T-cell (primary cell): ENCODE results near the gene RNF130. TPM values are rescaled to one million over a fixed set of nuclear protein-coding genes. Genes with fewer than 3 reads are reported as not detected.
A peak's percentile ranks its signal among the peaks of the same experiment; 100 is the strongest.

ENCODE experiments used
- ATAC-seq, 4 experiments: fragments of 200-7000 bp in 3 of 4; fragments of 150-1000 bp in 1 of 4; cut with Tn5 transposase; replicated peaks in 1 of 4; 1 replicate in 3 of 4; 2 replicates in 1 of 4; pipeline ENCODE4 v1.10.0; 2021; ENCODE audit warnings: moderate library complexity in 3 of 4, mild to moderate bottlenecking in 2 of 4, moderate number of reproducible peaks in 1 of 4
- CTCF ChIA-PET, 2 donors: fragments of 300-600 bp; sonication (Branson Sonifier 250); formaldehyde crosslinking; loops; one replicate each; lab custom pipeline; 2022; ENCODE audit warnings: antibody characterized with exemption in 2 of 2; lab: Charles Lee
- POLR2A ChIA-PET, 2 donors: fragments of 300-600 bp; sonication (Branson Sonifier 250); formaldehyde crosslinking; loops; one replicate each; lab custom pipeline; 2022; ENCODE audit warnings: antibody characterized with exemption in 2 of 2; lab: Charles Lee
- DNase-seq, 35 experiments: peaks; one replicate each; pipeline versions ENCODE4 v3.0.0 to v3.0.0-alpha.2; 2013 to 2023
- H3K27ac ChIP-seq: one replicate; pipeline ENCODE4 v1.5.1; 2013; ENCODE audit warnings: low read length
- H3K27me3 ChIP-seq, 2 experiments: replicated peaks in 1 of 2; 1 replicate in 1 of 2; 2 replicates in 1 of 2; pipeline versions ENCODE4 v1.6.1 to v1.7.0; 2013; ENCODE audit warnings: low read length in 1 of 2, mixed read lengths in 1 of 2; ENCODE audit not compliant: control insufficient read depth in 2 of 2, insufficient read depth in 2 of 2; ENCODE audit errors: extremely low read depth in 1 of 2
- H3K36me3 ChIP-seq, 2 donors: 1 replicate in 1 of 2; 2 replicates in 1 of 2; pipeline versions ENCODE4 v1.6.1 to v1.7.0; 2013; ENCODE audit warnings: low read length in 1 of 2; ENCODE audit not compliant: control insufficient read depth in 2 of 2, insufficient read depth in 1 of 2; ENCODE audit errors: extremely low read depth in 1 of 2
- H3K4me1 ChIP-seq, 2 experiments: 1 replicate in 1 of 2; 2 replicates in 1 of 2; pipeline versions ENCODE4 v1.6.1 to v1.7.0; 2013; ENCODE audit warnings: low read length in 2 of 2, mixed read lengths in 1 of 2; ENCODE audit not compliant: insufficient read depth in 2 of 2, control insufficient read depth in 1 of 2; ENCODE audit errors: extremely low read depth in 1 of 2
- H3K4me3 ChIP-seq, 2 donors: 1 replicate in 1 of 2; 2 replicates in 1 of 2; pipeline versions ENCODE4 v1.5.1 to v1.7.0; 2013; ENCODE audit warnings: mild to moderate bottlenecking in 2 of 2, low read length in 1 of 2, moderate library complexity in 1 of 2; ENCODE audit not compliant: control insufficient read depth in 1 of 2; ENCODE audit errors: extremely low read depth in 1 of 2
- H3K9me3 ChIP-seq: 2 replicates; pipeline ENCODE4 v1.7.0; 2013
- H3K27ac Mint-ChIP-seq, 2 donors: one replicate each; pipeline ENCODE4 v1.8.0; 2020 to 2021; ENCODE audit warnings: mild to moderate bottlenecking in 2 of 2, mixed read lengths in 2 of 2
- H3K27me3 Mint-ChIP-seq, 2 donors: one replicate each; pipeline ENCODE4 v1.8.0; 2021 to 2022; ENCODE audit warnings: mixed read lengths in 2 of 2
- H3K36me3 Mint-ChIP-seq: one replicate; pipeline ENCODE4 v1.8.0; 2021; ENCODE audit warnings: mixed read lengths
- H3K4me1 Mint-ChIP-seq, 3 donors: one replicate each; pipeline ENCODE4 v1.8.0; 2020 to 2022; ENCODE audit warnings: mixed read lengths in 3 of 3, mild to moderate bottlenecking in 1 of 3
- H3K4me3 Mint-ChIP-seq, 3 donors: one replicate each; pipeline ENCODE4 v1.8.0; 2020 to 2022; ENCODE audit warnings: mild to moderate bottlenecking in 3 of 3, mixed read lengths in 3 of 3, moderate library complexity in 3 of 3
- H3K9me3 Mint-ChIP-seq, 3 donors: one replicate each; pipeline ENCODE4 v1.8.0; 2020 to 2022; ENCODE audit warnings: mixed read lengths in 3 of 3
- WGBS: methylation state at CpG from one replicate; pipeline ENCODE4 v1.1.5; 2013; ENCODE audit warnings: missing lambda C conversion rate; ENCODE audit not compliant: insufficient coverage; 5-methylcytosine and 5-hydroxymethylcytosine counted together
- total RNA-seq, 35 experiments: library from RNA in 6 of 35; stranded (reverse) in 6 of 35; fragments of 120-200 nt in 1 of 35; gene quantifications; one replicate each; pipeline versions ENCODE4 v1.2.1 to v1.2.4 and lab custom pipeline; 2013 to 2026

Gene RNF130
- total RNA-seq, 5 donors from 2014 or later (not counting 1 experiment from before 2014, with no cell fraction given) = 15.0 to 17.0 (median 16.3) TPM

GRCh38 chr5:179906795-179907555, 164.6 kb downstream of the RNF130 start:
- peaks cover 2 to 18% of the 10 kb centered on the region in 2 donors for H3K36me3 ChIP-seq
- no peaks in the 10 kb centered on the region for H3K9me3 ChIP-seq
- peaks cover 0 to 23% of the 10 kb centered on the region in 2 experiments for H3K4me1 ChIP-seq
- DNase-seq (peak in 18 of 35 experiments; percentile 12 to 43 (median 18)), ATAC-seq (peak; percentile 27 to 42 (median 38))
- Mint-ChIP-seq H3K4me3 (peak overlapping the region; percentile 81 to 87 (median 82)), H3K9me3 (no peaks in the 10 kb centered on the region), H3K36me3 (peaks cover 15% of the 10 kb centered on the region), H3K4me1 (peaks cover 21 to 31% (median 23%) of the 10 kb centered on the region in 3 donors), H3K27me3 (no peaks in the 10 kb centered on the region), H3K27ac (peak overlapping the region; percentile 52 to 73)
- H3K27me3 ChIP-seq = peaks cover 0 to 2% of the 10 kb centered on the region in 2 experiments
- ChIA-PET CTCF (no interaction called here), POLR2A (no interaction called here)
- H3K27ac ChIP-seq = peak overlapping the region; percentile 41
- H3K4me3 ChIP-seq = peak overlapping the region; percentile 55 to 58
- 22% methylated on average over 50 of the region's 50 CpGs for WGBS

GRCh38 chr5:179906294-179906794, 165.2 kb downstream of the RNF130 start:
- Mint-ChIP-seq H3K9me3 (no peaks in the 10 kb centered on the region), H3K4me3 (peak overlapping the region; percentile 81 to 87 (median 82)), H3K27ac (peak overlapping the region; percentile 17 to 64), H3K36me3 (peaks cover 17% of the 10 kb centered on the region), H3K4me1 (peaks cover 23 to 33% (median 25%) of the 10 kb centered on the region in 3 donors), H3K27me3 (no peaks in the 10 kb centered on the region)
- 87% methylated on average over 24 of the region's 24 CpGs for WGBS
- Histone ChIP-seq H3K4me1 (peaks cover 0 to 23% of the 10 kb centered on the region in 2 experiments), H3K27me3 (peaks cover 0 to 2% of the 10 kb centered on the region in 2 experiments), H3K9me3 (no peaks in the 10 kb centered on the region), H3K36me3 (peaks cover 2 to 18% of the 10 kb centered on the region in 2 donors), H3K27ac (no peak overlapping the region), H3K4me3 (peak overlapping the region; percentile 55 to 58)
- ChIA-PET POLR2A (no interaction called here), CTCF (no interaction called here)
- peak in 2 of 35 experiments; percentile 7 to 14 for DNase-seq
- no peak for ATAC-seq

- Histone ChIP-seq H3K9me3 (no peaks in the 10 kb centered on the region), H3K27me3 (peaks cover 0 to 2% of the 10 kb centered on the region in 2 experiments), H3K4me1 (peaks cover 0 to 23% of the 10 kb centered on the region in 2 experiments), H3K27ac (no peak overlapping the region), H3K36me3 (peaks cover 2 to 20% of the 10 kb centered on the region in 2 donors), H3K4me3 (no peak overlapping the region)
- Mint-ChIP-seq H3K4me3 (no peak overlapping the region), H3K36me3 (peaks cover 17% of the 10 kb centered on the region), H3K4me1 (peaks cover 23 to 33% (median 25%) of the 10 kb centered on the region in 3 donors), H3K27ac (no peak overlapping the region), H3K9me3 (no peaks in the 10 kb centered on the region), H3K27me3 (no peaks in the 10 kb centered on the region)
- DNase-seq (no peak), ATAC-seq (no peak)
- POLR2A ChIA-PET = interaction anchor here in 1 of 2 donors (0.5 kb wide), 1 partner anchor 305 kb away, joined by 3 read pairs; no protein-coding TSS in a partner anchor
- CTCF ChIA-PET = no interaction called here
- WGBS = 97% methylated on average over 6 of the region's 8 CpGs
Measured at GRCh38 chr5:179905161-179905560, 166.4 kb downstream of the RNF130 start.

Other genes starting within 250 kb of the RNF130 start
- gene MRNIP, start 212.9 kb downstream of the RNF130 start, total RNA-seq = 100 to 1,000 TPM in 3 of 5 donors, 10 to 100 TPM in 2; 54.1 to 119 (median 112) TPM
- gene TBC1D9B, start 163.9 kb downstream of the RNF130 start, total RNA-seq = 100 to 1,000 TPM in 2 of 5 donors, 10 to 100 TPM in 3; 65.9 to 125 (median 96.2) TPM
- not detected for gene RASGEF1C, start 137.5 kb upstream of the RNF130 start, total RNA-seq
- gene MAPK9, start 220.3 kb upstream of the RNF130 start, total RNA-seq = 10 to 100 TPM; 28.3 to 35.8 (median 32.5) TPM